ENCODE data around the gene RSF1. TPM values are rescaled to one million over a fixed set of nuclear protein-coding genes. Genes with fewer than 3 reads are reported as not detected.

The RSF1 gene
- total RNA-seq, 2 experiments from 2014 or later, result 33.5 to 78.8 TPM

- no peak overlapping the region for H2AFZ ChIP-seq (ENCODE audit: low read length)
- H3K9me3 ChIP-seq (ENCODE audit: low read length), result no peaks in the 10 kb centered on the region
- H3K9me2 ChIP-seq (ENCODE audit: insufficient read depth, low read length), result no peaks in the 10 kb centered on the region
- no peak overlapping the region for H3K27ac ChIP-seq (ENCODE audit: low read depth, low read length, poor library complexity, severe bottlenecking)
- intact Hi-C loops (cut with micrococcal nuclease; ENCODE audit: unreplicated experiment), result no loop called here
- H4K20me1 ChIP-seq (ENCODE audit: insufficient read depth, low read length), result no peaks in the 10 kb centered on the region
- H3K4me1 ChIP-seq (ENCODE audit: insufficient read depth, low read length, poor library complexity, severe bottlenecking), result peaks cover 3% of the 10 kb centered on the region
- H3K4me2 ChIP-seq (ENCODE audit: low read length), result no peak overlapping the region
- no peak overlapping the region for H3K4me3 ChIP-seq (ENCODE audit: low read depth, low read length, poor library complexity, severe bottlenecking)
- CTCF ChIA-PET (ENCODE audit: unreplicated experiment), result no interaction called here
- no TSS peak for BruUV-seq (replicated peaks)
- POLR2A ChIA-PET, result no interaction called here
- no peak for DNase-seq (ENCODE audit: low spot score)
- TF ChIP-seq EZH2phosphoT487 (IDR thresholded peaks at IDR 0.05; ENCODE audit: borderline replicate concordance, low read depth, low read length) (no peak), CTCF (conservative IDR thresholded peaks at IDR 0.05; ENCODE audit: low read length) (no peak)
- peaks cover 90% of the 10 kb centered on the region for H3K36me3 ChIP-seq (ENCODE audit: insufficient read depth, low read length)
- H3K79me2 ChIP-seq (ENCODE audit: insufficient read depth, low read depth, low read length), result no peaks in the 10 kb centered on the region
These were observed 151.8 kb downstream of the RSF1 start for GRCh38 chr11:77668760-77669159.

GRCh38 chr11:77665240-77665965 lies 155.1 kb downstream of the RSF1 start:
- H3K4me1 ChIP-seq (ENCODE audit: insufficient read depth, low read length, poor library complexity, severe bottlenecking), result peaks cover 25% of the 10 kb centered on the region
- no peak for DNase-seq (ENCODE audit: low spot score)
- H3K27ac ChIP-seq (ENCODE audit: low read depth, low read length, poor library complexity, severe bottlenecking), result no peak overlapping the region
- H3K9me2 ChIP-seq (ENCODE audit: insufficient read depth, low read length), result no peaks in the 10 kb centered on the region
- H3K4me3 ChIP-seq (ENCODE audit: low read depth, low read length, poor library complexity, severe bottlenecking), result no peak overlapping the region
- BruUV-seq (replicated peaks), result no TSS peak
- H3K36me3 ChIP-seq (ENCODE audit: insufficient read depth, low read length), result peaks cover 61% of the 10 kb centered on the region
- H4K20me1 ChIP-seq (ENCODE audit: insufficient read depth, low read length), result no peaks in the 10 kb centered on the region
- intact Hi-C loops (cut with micrococcal nuclease; ENCODE audit: unreplicated experiment), result no loop called here
- no peak for TF ChIP-seq EZH2phosphoT487 (IDR thresholded peaks at IDR 0.05; ENCODE audit: borderline replicate concordance, low read depth, low read length)
- TF ChIP-seq CTCF (conservative IDR thresholded peaks at IDR 0.05; ENCODE audit: low read length), result no peak
- POLR2A ChIA-PET, result interaction anchor here (1.0 to 1.2 kb wide), 2 partner anchors 15 to 152 kb away, joined by 3 to 5 read pairs; no protein-coding TSS in a partner anchor
- no peak overlapping the region for H3K4me2 ChIP-seq (ENCODE audit: low read length)
- no peak overlapping the region for H2AFZ ChIP-seq (ENCODE audit: low read length)
- H3K9me3 ChIP-seq (ENCODE audit: low read length), result no peaks in the 10 kb centered on the region
- no peaks in the 10 kb centered on the region for H3K79me2 ChIP-seq (ENCODE audit: insufficient read depth, low read depth, low read length)
- CTCF ChIA-PET (ENCODE audit: unreplicated experiment), result no interaction called here

GRCh38 chr11:77661670-77662069 lies 158.9 kb downstream of the RSF1 start:
- no TSS peak for BruUV-seq (replicated peaks)
- Histone ChIP-seq H3K9me3 (ENCODE audit: low read length) (no peaks in the 10 kb centered on the region), H4K20me1 (ENCODE audit: insufficient read depth, low read length) (no peaks in the 10 kb centered on the region)

More at GRCh38 chr11:77661670-77662069, 158.9 kb downstream of the RSF1 start:
- peak overlapping the region; percentile 23 for H3K27ac ChIP-seq (ENCODE audit: low read depth, low read length, poor library complexity, severe bottlenecking)
- H3K9me2 ChIP-seq (ENCODE audit: insufficient read depth, low read length), result no peaks in the 10 kb centered on the region
- H2AFZ ChIP-seq (ENCODE audit: low read length), result no peak overlapping the region
- peak; percentile 27 for DNase-seq (ENCODE audit: low spot score)
- peak overlapping the region; percentile 70 for H3K4me2 ChIP-seq (ENCODE audit: low read length)
- ChIA-PET CTCF (ENCODE audit: unreplicated experiment) (no interaction called here), POLR2A (interaction anchor here (0.5 to 0.7 kb wide), 3 partner anchors 170 to 329 kb away, joined by 3 to 4 read pairs (median 3); no protein-coding TSS in a partner anchor)
- peaks cover 26% of the 10 kb centered on the region for H3K36me3 ChIP-seq (ENCODE audit: insufficient read depth, low read length)
- H3K4me3 ChIP-seq (ENCODE audit: low read depth, low read length, poor library complexity, severe bottlenecking), result peak overlapping the region; percentile 24
- no peak for TF ChIP-seq EZH2phosphoT487 (IDR thresholded peaks at IDR 0.05; ENCODE audit: borderline replicate concordance, low read depth, low read length)
- peaks cover 30% of the 10 kb centered on the region for H3K4me1 ChIP-seq (ENCODE audit: insufficient read depth, low read length, poor library complexity, severe bottlenecking)
- H3K79me2 ChIP-seq (ENCODE audit: insufficient read depth, low read depth, low read length), result no peaks in the 10 kb centered on the region
- intact Hi-C loops (cut with micrococcal nuclease; ENCODE audit: unreplicated experiment), result no loop called here

Data from OCI-LY7 (cell line).